Measurements from ENCODE around the gene CRACR2B. TPM values are rescaled to one million over a fixed set of nuclear protein-coding genes. Genes with fewer than 3 reads are reported as not detected.
A peak's percentile ranks its signal among the peaks of the same experiment; 100 is the strongest.

Gene CRACR2B
- polyA plus RNA-seq, 3 donors = 1.0 to 11.0 (median 1.4) TPM

DNA sequence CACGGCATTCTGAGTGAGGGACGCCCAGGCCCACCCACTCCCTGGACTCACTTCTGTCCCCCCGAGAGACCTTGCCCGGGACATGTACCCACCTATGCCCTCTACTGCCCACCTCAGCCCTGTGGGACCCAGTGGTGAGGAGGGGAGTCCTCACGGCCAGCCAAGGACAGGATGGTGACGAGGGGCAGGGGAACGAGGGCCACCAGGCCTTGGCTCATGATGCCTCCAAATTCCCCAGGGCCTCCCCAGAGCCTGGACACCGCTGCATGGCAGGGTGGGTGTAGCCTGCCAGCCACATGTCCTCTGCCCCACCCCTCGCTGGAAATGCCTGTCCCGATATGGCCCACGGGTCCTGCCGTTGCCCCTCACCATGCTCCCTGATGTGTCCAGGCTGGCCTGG is 41.1 kb downstream of the CRACR2B start:
- Histone ChIP-seq H3K27ac (ENCODE audit: low read depth in 1 of 2, low read length in 2 of 2) (no peak overlapping the region), H3K36me3 (replicated peaks in 1 of 2; ENCODE audit: control insufficient read depth in 1 of 2, insufficient read depth in 2 of 2, low read length in 2 of 2) (peaks cover 3 to 6% of the 10 kb centered on the region in 2 donors), H3K27me3 (ENCODE audit: control insufficient read depth in 2 of 2, insufficient read depth in 2 of 2, low read length in 2 of 2) (no peaks in the 10 kb centered on the region), H3K9ac (ENCODE audit: insufficient read depth, low read length, poor library complexity, severe bottlenecking) (no peak overlapping the region), H2AFZ (ENCODE audit: insufficient read depth, low read depth, low read length, poor library complexity, severe bottlenecking) (no peak overlapping the region), H3K9me3 (replicated peaks in 1 of 2; ENCODE audit: control insufficient read depth in 1 of 2, insufficient read depth in 1 of 2, low read length in 2 of 2) (no peaks in the 10 kb centered on the region), H4K20me1 (ENCODE audit: insufficient read depth, low read length) (no peaks in the 10 kb centered on the region), H3K79me2 (ENCODE audit: insufficient read depth, low read length) (no peaks in the 10 kb centered on the region), H3K4me1 (ENCODE audit: control insufficient read depth in 1 of 2, insufficient read depth in 2 of 2, low read length in 2 of 2) (no peaks in the 10 kb centered on the region), H3K4me3 (replicated peaks in 1 of 3; ENCODE audit: low read depth in 2 of 3, low read length in 3 of 3) (no peak overlapping the region), H3K4me2 (replicated peaks; ENCODE audit: extremely low read depth, low read length, poor library complexity, severe bottlenecking) (no peak overlapping the region)
- Mint-ChIP-seq H3K27ac (peak overlapping the region in 1 of 7 donors; percentile 79), H3K9me3 (no peaks in the 10 kb centered on the region), H3K4me3 (no peak overlapping the region), H3K4me1 (no peaks in the 10 kb centered on the region), H3K36me3 (peaks cover 2 to 7% of the 10 kb centered on the region in 2 donors), H3K27me3 (ENCODE audit: low read depth in 3 of 3) (peaks cover 0 to 2% (median 2%) of the 10 kb centered on the region in 3 donors)
- 95% methylated on average over 7 of the region's 12 CpGs for WGBS (ENCODE audit: insufficient coverage)
- intact Hi-C loops (cut with micrococcal nuclease) = no loop called here
- TF ChIP-seq, protein P1, sequence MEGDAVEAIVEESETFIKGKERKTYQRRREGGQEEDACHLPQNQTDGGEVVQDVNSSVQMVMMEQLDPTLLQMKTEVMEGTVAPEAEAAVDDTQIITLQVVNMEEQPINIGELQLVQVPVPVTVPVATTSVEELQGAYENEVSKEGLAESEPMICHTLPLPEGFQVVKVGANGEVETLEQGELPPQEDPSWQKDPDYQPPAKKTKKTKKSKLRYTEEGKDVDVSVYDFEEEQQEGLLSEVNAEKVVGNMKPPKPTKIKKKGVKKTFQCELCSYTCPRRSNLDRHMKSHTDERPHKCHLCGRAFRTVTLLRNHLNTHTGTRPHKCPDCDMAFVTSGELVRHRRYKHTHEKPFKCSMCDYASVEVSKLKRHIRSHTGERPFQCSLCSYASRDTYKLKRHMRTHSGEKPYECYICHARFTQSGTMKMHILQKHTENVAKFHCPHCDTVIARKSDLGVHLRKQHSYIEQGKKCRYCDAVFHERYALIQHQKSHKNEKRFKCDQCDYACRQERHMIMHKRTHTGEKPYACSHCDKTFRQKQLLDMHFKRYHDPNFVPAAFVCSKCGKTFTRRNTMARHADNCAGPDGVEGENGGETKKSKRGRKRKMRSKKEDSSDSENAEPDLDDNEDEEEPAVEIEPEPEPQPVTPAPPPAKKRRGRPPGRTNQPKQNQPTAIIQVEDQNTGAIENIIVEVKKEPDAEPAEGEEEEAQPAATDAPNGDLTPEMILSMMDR (IDR thresholded peaks at IDR 0.05) = no peak
- DNase-seq = no peak

DNA sequence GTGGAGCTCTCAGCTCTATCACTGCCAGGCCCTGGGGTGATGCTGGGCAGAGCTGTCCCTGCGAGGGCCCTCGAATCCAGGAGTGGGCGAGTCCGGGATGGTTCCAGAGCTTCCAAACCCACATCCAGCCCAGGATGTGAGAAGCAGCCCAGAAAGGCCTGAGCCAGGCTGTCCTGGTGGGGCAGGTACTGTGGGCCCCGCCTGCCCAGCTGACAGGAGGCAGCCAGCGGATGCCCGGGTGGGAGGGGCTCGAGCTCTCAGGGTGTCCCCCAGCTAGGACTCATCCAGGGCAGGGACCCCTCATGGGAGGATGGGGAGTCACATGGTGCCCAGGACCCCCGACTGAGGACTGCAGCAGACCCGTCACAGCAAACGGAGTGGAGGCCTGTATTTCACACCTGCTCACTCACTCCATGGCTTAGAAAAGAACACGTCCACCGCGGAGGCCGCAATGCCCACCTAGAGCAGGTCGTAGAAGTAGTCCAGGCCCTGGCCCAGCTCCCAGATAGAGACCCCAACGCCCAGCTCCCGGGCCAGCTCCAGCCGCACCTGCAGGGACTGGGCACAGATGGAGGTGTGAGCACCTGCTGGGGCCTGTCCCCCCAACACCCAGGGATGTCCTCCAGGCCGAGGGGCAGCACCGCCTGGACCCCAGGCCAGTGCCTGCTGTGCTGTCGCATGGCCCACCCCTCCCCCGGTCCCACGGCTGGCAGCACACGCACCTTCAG is 41.8 kb downstream of the CRACR2B start:
- Histone ChIP-seq H4K20me1 (ENCODE audit: insufficient read depth, low read length) (no peaks in the 10 kb centered on the region), H3K4me2 (replicated peaks; ENCODE audit: extremely low read depth, low read length, poor library complexity, severe bottlenecking) (no peak overlapping the region), H3K4me1 (ENCODE audit: control insufficient read depth in 1 of 2, insufficient read depth in 2 of 2, low read length in 2 of 2) (no peaks in the 10 kb centered on the region), H2AFZ (ENCODE audit: insufficient read depth, low read depth, low read length, poor library complexity, severe bottlenecking) (no peak overlapping the region), H3K79me2 (ENCODE audit: insufficient read depth, low read length) (no peaks in the 10 kb centered on the region), H3K36me3 (replicated peaks in 1 of 2; ENCODE audit: control insufficient read depth in 1 of 2, insufficient read depth in 2 of 2, low read length in 2 of 2) (peaks cover 0 to 6% of the 10 kb centered on the region in 2 donors), H3K4me3 (replicated peaks in 1 of 3; ENCODE audit: low read depth in 2 of 3, low read length in 3 of 3) (no peak overlapping the region), H3K9ac (ENCODE audit: insufficient read depth, low read length, poor library complexity, severe bottlenecking) (no peak overlapping the region), H3K27ac (ENCODE audit: low read depth in 1 of 2, low read length in 2 of 2) (no peak overlapping the region), H3K9me3 (replicated peaks in 1 of 2; ENCODE audit: control insufficient read depth in 1 of 2, insufficient read depth in 1 of 2, low read length in 2 of 2) (no peaks in the 10 kb centered on the region), H3K27me3 (ENCODE audit: control insufficient read depth in 2 of 2, insufficient read depth in 2 of 2, low read length in 2 of 2) (no peaks in the 10 kb centered on the region)
- no peak overlapping the region for H3K27ac Mint-ChIP-seq
- H3K9me3 Mint-ChIP-seq = no peaks in the 10 kb centered on the region
- 99% methylated on average over 17 of the region's 25 CpGs for WGBS (ENCODE audit: insufficient coverage)
- peaks cover 0 to 2% (median 2%) of the 10 kb centered on the region in 3 donors for H3K27me3 Mint-ChIP-seq (ENCODE audit: low read depth in 3 of 3)
- H3K36me3 Mint-ChIP-seq = peaks cover 4 to 7% of the 10 kb centered on the region in 2 donors
- no peaks in the 10 kb centered on the region for H3K4me1 Mint-ChIP-seq
- H3K4me3 Mint-ChIP-seq = no peak overlapping the region
- TF ChIP-seq, protein P1 (IDR thresholded peaks at IDR 0.05) = no peak
- intact Hi-C loops (cut with micrococcal nuclease) = no loop called here
- DNase-seq = no peak
